ENCODE measurements around the gene PKD1. TPM values are rescaled to one million over a fixed set of nuclear protein-coding genes. Genes with fewer than 3 reads are reported as not detected.
A peak's percentile ranks its signal among the peaks of the same experiment; 100 is the strongest.
"Not testable (repeated sequence)": the region's sequence is repeated elsewhere in the genome, so short reads cannot be mapped to it uniquely, and the experiment has no call there.

The PKD1 gene
- total RNA-seq: 100 to 1,000 TPM; 218 to 276 TPM

- H3K36me3 ChIP-seq, H3K27me3 ChIP-seq, H3K9me3 ChIP-seq: not testable (repeated sequence)
- Histone ChIP-seq H3K4me1 (peaks cover 0 to 11% of the 10 kb centered on the region in 2 donors), H3K27ac (peak within 1 kb of the TSS; percentile 78 to 82), H3K4me3 (peak within 1 kb of the TSS; percentile 54 to 62)
- peak; percentile 96 for DNase-seq (ENCODE audit: low spot score)
These were observed at the start of gene PKD1 for GRCh38 chr16:2135770-2136490. Gene PKD1, minus strand, starts transcription at chr16:2135898. Its CDS starts 209 bp downstream, at chr16:2135689.

GRCh38 chr16:2184962-2185361, 49.3 kb upstream of the PKD1 start:
- DNase-seq (ENCODE audit: low spot score): no peak
- no peaks in the 10 kb centered on the region for H3K4me1 ChIP-seq
- H3K27me3 ChIP-seq: no peaks in the 10 kb centered on the region
- H3K9me3 ChIP-seq: no peaks in the 10 kb centered on the region
- H3K36me3 ChIP-seq: no peaks in the 10 kb centered on the region
- TF ChIP-seq CTCF (IDR thresholded peaks at IDR 0.05): no peak
- no peak overlapping the region for H3K4me3 ChIP-seq
- no peak overlapping the region for H3K27ac ChIP-seq

GRCh38 chr16:2184346-2184745, 48.6 kb upstream of the PKD1 start:
- DNase-seq (ENCODE audit: low spot score): no peak
- no peaks in the 10 kb centered on the region for H3K27me3 ChIP-seq
- no peak overlapping the region for H3K27ac ChIP-seq
- H3K4me1 ChIP-seq: no peaks in the 10 kb centered on the region
- H3K36me3 ChIP-seq: no peaks in the 10 kb centered on the region
- no peak for TF ChIP-seq CTCF (IDR thresholded peaks at IDR 0.05)
- no peak overlapping the region for H3K4me3 ChIP-seq
- H3K9me3 ChIP-seq: no peaks in the 10 kb centered on the region

- Histone ChIP-seq H3K4me1 (no peaks in the 10 kb centered on the region), H3K9me3 (no peaks in the 10 kb centered on the region), H3K36me3 (no peaks in the 10 kb centered on the region), H3K4me3 (no peak overlapping the region), H3K27ac (no peak overlapping the region), H3K27me3 (no peaks in the 10 kb centered on the region)
- no peak for TF ChIP-seq CTCF (IDR thresholded peaks at IDR 0.05)
- no peak for DNase-seq (ENCODE audit: low spot score)
These were observed 48.0 kb upstream of the PKD1 start for GRCh38 chr16:2183671-2184070.

- TF ChIP-seq CTCF (IDR thresholded peaks at IDR 0.05): no peak
These were observed 46.3 kb upstream of the PKD1 start for GRCh38 chr16:2181952-2182351.

GRCh38 chr16:2180962-2181923, 45.5 kb upstream of the PKD1 start:
- TF ChIP-seq CTCF (IDR thresholded peaks at IDR 0.05): no peak
- Histone ChIP-seq H3K27me3 (no peaks in the 10 kb centered on the region), H3K27ac (no peak overlapping the region), H3K4me3 (no peak overlapping the region), H3K9me3 (no peaks in the 10 kb centered on the region), H3K4me1 (no peaks in the 10 kb centered on the region), H3K36me3 (peaks cover 2% of the 10 kb centered on the region)
- no peak for DNase-seq (ENCODE audit: low spot score)

More at GRCh38 chr16:2181952-2182351, 46.3 kb upstream of the PKD1 start:
- no peak for DNase-seq (ENCODE audit: low spot score)
- Histone ChIP-seq H3K9me3 (no peaks in the 10 kb centered on the region), H3K27me3 (no peaks in the 10 kb centered on the region), H3K4me3 (no peak overlapping the region), H3K27ac (no peak overlapping the region), H3K4me1 (no peaks in the 10 kb centered on the region), H3K36me3 (no peaks in the 10 kb centered on the region)
